ENCODE data around the gene ATG2A.

Gene ATG2A

DNA sequence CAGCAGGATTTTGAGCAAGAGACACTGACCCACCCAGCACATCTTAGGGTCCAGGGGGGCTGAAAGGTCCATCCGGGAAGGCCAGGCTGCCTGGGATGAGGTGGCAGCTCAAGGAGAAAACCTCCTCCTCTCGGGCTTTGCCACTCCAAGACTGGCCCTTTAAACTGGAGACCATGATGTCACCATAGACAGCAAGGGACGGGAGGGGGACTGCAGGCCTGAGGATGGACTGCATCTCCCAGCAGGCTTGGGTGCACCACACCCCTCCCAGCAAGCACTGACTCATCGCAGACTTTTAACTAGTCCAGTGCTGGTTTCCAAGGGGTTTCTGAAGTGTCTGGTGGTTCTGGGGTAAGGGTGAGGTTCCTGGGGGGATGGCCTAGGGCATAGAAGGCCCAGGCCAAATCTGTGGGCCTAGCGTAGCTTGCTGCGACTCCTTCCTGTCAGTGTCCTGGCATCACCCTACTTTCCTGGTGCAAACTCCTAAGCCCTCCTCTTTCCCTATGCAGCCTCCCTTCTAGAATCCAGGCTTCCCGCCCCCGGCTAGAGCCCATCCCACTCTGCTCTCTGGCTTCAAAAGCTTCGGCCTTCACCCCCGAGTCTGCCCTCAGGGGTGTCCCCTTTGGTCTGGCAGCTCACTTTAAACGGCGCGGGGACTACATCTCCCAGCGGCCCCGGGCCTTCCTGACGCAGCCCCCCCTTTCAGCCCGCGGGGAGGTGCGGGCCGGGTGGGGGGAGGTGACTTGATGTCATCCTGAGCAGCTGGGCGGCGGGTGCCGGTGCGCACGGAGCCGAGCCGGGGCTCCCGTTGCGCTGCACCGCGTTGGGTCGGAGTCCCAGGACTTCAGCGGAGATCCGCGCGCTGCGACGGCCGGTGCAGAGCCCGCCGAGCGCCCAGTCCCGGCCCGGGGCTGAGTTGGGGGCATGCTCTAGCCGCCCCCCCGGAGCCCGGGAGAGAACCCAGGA, 7.2 kb upstream of the ATG2A start, which contains the start of gene PPP2R5B:
Gene PPP2R5B, plus strand, starts transcription at position 746 of the 966 bp plus-strand sequence. CDS start 1,046 bp downstream, outside the sequence.
- peak; percentile 92 for DNase-seq

DNA sequence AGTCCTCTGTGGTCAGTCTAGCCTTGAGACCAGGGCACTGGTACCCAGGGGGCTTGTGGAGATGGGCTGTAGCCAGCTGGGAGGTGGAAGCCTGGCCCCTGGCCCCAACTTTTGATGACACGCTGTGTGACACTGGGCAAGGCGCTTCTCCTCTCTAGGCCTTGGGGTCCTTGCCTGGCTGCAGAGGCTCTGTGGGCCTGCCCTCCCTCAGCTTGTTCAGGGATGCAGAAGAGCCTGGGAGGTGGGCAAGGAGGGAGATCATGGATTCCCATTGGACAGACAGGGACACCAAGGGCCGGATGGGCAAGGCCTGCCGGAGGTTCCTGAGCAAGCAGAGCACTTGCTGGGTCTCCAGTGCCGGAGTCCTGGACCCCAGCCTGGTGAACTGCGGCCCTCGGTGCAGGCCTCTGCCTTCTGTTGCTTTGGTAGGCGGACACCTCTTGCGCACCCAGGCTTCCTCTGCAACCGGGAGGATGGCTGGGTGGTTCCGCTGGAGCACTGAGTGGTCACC, 6.2 kb upstream of the ATG2A start:
- no peak for DNase-seq

DNA sequence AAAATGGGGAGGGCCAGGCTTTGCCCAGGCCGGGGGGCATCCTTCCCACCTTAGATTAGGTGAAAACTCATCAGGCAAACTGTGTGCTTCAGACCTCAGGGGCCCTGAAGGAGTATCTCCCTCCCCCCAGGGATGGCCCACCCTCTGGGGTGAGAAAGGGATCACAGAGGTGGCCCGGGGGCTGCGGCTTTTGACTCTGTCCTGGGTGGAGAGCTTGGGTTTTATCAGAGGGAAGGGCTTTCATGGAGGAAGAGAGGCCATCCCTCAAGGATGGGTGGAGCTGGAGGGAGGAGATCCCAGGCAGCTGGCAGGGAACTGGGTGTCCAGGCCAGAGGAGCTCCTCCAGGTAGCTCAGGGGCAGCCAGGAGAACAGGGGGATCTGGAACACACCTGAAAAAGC, 4.4 kb upstream of the ATG2A start:
- DNase-seq = no peak

DNA sequence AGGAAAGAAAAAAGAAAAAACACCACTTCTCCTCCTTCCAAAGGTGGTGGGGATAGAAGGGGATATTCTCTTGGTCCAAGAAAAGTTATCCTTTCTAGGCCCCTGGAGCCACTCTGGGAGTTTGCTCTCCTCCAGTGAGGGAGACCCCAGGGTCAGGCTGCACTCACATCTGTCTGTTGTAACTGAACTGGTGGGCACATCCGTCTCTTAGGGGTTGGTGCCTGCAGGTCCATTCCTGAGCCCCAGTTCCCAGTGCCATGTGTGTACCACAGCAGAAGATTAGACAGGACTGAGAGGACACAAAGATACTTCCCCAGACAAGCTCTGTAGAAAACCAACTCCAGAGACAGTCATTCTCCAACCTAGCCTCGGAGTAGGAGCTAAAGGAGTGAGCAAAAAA, 3.1 kb upstream of the ATG2A start:
- no peak for DNase-seq

DNA sequence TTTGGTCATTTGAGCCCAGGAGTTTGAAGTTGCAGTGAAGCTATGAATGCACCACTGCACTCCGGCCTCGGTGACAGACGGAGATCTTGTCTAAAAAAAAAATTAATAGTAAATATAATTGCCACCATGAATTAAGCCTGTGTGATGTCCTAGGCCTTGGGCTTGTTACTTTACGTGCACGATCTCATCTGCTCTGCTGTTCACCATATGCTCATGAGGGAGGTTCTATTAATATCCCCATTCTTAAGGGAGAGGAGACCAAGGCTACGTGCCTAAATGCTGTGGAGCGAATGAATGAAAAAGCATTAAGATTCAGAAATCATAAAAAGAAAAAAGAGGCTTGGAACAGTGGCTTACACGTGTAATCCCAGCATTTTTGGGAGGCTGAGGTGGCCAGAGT, 2.6 kb upstream of the ATG2A start:
- no peak for DNase-seq

DNA sequence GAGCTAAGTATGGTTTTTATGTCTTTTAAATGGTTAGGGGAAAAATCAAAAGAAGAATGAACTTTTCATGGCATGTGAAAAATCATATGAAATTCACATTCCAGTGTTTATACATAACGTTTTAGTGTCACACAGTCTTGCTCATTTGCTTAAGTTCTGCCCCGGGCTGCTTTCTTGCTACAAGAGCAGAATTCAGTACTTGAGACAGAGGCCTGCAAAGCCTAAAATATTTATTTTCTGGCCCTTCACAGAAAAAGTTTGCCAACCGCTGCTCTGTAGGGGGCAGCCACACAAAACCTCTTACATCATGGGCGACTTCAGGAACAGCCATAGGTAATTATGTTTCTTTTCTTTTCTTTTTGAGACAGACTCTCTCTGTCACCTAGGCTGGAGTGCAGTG, 1.0 kb upstream of the ATG2A start:
- DNase-seq = no peak

DNA sequence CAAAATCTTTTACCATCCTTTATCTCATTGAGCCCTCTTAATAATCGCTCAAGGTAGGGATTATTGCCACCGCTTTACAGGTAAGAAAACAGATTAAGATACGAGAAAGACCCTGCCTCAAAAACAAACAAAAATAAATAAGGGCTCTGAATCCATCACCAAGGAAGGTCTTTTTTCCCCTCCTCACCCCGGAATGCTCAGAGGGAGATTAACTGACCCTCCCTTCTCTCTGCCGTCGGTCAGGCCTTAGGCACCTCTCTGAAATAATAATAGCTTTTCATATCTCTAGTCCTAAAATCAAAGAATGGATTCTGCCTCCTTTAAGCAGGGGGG, 620 bp upstream of the ATG2A start:
- DNase-seq = no peak

DNA sequence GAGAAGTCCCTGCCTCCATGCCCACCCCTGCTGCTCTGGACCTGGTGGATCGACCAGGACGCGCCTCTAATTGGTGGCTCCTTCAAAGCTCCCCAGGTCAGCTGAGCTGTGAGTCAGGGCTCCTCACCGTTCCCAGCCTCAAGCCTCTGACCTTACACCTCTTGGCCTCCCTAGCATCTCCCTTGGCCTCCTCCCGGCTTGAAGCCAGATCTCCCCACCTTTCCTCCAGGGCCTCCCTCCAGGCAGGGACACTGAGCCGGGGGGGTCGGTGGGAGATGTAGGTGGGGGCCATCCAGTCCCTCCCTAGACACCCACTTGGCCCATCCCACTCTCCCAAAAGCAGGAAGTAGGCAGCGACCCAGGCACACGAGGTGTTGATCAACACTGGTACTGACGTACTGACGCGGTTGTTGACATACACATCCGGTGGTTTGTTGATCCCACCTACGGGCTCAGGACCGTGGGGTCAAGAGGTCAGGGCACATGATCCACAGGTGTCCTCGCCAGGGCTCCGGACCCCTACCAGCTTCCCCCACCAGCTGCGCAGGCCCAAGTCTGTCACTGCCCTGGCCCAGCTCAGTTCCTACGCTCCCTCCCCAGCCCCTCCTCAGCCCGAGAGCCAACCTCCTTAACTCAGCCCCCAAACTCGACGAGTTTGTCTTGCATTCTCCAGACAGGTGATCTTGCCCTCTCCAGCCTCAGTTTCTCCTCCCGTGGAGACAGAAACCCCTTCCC, 802 bp downstream of the ATG2A start:
- no peak for DNase-seq

DNA sequence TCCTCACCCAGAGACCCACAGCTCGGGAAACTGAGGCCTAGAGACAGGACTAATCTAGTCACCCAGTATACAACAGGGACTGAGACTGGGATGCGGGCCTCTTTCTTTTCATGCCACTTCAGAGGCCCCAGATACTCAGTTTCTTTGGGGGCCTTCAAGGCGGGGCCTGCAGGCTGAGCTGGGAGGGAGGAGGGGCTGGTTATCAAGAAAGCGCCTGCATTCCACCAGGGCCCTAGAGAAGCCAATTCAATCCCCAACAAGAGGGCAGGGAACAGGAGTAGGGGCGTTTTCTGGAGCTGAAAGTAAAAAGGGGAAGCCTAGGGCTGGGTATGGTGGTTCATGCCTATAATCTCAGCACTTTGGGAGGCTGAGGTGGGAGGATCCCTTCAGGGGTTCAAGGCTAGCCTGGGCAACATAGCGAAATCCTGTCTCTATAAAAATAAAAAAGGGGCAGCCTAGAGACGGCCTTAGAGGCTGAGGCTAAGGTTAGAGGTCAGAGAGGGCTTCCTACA, 1.6 kb downstream of the ATG2A start:
- no peak for DNase-seq

DNA sequence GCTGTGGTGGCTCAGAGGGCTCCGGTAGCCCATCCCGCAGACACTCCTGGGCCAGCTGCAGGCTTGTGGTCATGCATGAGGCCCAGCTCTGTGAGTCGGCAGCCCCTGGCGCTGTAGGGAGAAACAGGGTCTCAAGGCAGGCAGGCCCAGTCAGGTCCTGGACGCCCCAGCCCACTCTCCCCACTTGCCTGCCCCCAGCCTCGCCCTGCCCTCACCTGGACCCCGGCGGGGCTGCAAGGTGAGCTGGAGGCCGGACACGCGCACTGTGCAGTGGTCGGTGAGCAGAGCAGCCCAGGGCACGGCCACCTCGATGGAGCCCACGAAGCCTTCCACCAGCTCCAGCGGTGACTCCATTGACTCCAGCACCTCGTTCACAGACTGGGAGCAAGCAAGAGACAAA, 2.9 kb downstream of the ATG2A start:
- DNase-seq = no peak

DNA sequence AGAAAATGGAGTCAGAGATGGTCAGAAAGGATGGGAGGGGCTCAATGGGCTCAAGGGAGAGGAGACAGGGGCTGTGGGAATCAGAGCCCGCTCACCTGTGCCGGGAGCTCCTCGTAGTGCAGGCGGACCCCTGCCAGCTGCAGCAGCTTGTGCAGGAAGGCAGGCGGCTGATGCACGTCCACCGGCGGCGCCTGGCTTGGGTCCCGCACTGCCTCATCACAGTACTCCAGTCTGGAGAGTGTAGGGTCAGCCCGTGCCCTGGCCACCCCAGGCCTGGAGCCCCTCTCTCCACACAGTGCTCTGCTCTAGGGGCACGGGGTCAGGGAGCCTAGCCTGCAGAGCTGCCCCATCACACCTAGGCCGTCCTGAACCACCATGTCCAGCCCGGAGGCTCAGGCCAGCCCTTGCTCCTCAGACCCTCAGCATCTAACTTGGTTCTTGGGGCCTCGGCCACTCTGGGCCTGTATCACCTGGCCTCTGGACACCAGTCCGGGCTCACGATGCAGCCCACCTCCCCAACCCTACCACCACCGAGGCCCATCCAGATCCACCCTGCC, 3.8 kb downstream of the ATG2A start:
- DNase-seq = no peak

DNA sequence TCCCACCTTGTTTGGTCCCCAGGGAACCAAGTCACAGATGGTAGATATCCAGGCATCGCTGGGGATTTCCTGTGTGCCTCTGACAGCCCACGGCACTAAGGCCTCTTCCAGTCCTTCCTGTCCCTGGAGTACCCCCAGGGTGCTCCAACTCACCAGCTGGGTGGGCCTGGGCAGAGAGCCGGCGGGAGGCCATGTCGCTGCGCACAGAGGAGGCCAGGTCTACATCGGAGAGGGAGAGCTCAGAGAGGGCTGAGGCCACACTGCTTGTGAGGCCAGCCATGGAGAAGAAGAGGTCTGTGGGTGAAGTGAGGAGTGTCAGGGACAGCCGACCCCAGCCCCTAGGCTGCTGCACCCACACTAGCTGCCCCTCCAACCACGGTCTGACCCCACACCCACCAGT, 5.3 kb downstream of the ATG2A start:
- DNase-seq = no peak

DNA sequence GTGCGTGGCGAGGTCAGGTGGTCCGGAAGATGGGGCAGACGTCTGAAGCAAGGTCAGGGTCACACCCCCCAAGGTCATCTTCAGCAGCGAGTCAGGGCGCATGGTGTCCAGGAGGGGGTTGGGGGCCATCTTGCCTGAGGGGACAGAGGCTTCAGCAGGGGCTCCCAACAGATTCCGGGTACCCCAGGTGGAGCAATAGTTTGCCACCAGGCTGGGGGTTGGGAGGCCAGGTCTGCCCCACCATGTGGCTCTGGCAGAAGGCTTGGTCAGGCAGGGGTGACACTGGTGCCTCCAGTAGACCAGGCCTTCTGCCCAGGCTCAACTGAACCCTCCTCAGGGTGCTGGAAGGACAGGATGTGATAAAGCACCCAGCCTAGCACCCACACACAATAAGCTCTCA, 5.9 kb downstream of the ATG2A start:
- no peak for DNase-seq

DNA sequence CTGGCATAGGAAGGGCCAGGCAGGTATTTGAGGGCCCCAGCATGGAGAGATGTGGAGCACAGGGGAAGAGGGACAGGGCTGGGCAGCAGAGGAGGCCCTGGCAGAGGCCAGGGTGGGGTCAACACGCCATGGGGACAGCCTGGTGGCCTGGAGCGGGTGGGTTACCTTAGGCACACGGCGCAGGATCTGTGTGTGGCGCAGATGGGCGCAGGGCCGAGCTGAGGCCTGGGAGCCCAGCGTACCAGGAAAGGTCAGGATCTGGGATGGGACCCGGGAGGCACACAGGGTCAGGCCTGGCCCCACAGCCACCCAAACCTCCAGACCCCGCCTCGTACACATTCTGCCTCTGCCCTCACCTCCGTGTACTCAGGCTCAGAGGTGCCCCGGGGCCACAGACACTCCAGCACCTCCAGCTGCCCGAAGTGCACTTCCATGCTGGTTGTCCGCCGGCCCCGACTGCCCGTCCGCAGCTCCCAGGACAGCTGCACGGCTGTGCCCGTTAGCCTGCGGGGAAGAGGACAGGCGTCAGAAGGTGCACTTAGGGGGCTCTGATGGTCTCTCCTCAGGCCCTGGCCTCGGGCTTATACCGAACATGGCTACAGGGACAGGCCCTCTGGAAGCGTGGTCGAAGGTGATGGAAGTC, 6.4 kb downstream of the ATG2A start:
- no peak for DNase-seq

DNA sequence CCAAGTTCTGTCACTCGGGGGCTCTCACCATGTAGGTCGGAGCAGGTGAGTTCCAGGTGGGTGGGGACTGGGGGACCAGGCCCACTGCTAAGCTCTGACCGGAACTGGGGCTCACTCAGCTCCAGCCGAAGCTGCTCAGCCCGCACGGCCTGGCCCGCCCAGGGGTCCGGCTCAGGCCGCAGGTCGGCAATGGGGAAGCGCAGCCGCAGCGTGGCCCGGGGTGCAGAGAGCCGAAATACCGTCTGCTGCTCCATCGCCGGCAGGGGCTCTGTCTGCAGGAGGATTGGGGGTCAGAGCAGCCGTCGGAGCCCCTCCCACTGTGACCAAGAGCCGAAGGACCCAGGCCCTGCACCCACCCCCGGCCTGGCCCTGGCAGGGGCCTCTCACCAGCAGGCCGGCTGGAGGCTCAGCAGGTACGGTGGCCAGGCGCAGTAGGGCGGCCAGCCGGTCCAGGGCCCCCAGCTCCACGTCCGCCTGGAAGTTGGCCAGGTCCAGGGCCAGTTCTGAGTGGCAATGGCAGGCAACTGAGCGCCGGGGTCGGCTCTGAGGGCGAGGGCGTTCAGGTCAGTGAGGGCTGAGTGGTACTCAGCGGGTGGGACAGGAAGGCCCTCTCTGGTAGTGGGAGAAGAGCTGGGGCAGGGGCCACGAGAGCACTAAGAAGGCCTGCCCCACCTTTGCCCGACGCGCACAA, 7.2 kb downstream of the ATG2A start:
- DNase-seq = no peak

DNA sequence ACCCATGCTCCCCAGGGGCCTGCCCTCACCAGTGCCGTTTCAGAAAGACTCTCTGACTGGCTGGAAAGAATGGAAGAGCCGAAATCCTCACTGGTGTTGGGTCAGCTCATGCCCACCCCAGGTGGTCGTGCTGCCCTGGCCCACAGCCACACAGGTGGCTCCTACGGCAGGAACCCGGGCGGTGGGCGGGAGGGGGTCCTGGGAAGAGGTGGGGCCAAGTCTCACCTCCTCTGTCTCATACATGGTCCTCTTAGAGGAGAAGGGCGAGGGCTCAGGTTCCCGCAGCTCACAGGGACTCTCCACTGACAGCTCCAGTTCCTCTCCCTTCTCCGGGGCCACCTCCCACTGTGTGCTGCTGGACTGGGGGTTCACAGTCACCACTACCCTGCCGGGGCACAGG, 8.2 kb downstream of the ATG2A start:
- no peak for DNase-seq

DNA sequence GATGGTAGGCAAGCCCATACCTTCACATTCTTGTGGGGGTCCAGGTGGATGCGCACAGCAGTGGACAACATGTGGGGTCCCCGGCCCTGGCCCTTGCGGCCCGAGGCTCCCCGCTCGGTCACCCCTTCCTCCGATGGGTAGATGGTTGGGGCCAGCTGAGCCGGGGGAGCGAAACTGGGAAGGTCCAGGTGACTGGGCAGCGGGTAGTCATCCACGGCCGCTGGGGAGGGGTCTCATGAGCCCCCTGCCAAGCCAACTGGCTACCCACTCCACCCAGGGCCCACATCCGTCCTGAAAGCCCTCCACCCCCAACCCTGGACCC, 10.7 kb downstream of the ATG2A start:
- no peak for DNase-seq

DNA sequence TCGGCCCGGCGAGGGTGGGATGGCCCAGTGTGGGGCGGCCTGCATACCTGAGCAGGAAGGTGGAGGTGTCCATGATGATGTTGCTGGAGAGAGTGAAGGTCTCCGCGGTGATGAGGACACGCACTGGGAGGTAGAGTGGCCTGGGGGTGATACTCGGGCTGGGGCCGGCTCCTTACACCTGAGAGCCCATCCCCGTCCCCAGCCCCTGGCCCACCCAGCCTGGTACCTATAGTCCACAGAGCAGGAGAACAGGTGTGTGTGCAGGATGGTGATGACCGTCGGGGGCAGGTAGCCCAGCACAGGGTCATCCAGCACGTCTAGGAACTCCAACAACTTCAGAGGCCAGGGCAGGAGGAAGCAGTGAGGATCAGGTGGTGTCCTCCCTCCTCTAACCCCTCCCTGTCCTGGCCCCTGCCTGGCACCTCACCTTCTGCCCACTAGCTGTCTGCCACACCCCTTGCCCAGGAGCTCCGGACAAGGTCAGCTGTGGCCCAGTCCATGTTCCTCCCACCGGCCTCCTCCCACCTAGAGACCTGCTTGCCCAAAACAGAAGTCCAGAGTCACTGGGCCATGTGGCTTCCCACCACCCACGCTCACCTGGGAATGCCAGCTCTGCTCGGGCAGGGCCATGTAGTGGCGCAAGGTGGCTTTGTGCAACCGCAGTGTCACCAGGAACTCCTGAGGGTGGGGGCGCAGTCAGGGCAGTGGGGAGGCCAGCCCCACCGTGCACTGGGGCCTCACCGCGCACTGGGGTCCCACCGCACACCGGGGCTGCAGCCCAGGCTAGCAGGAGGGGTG, 11.3 kb downstream of the ATG2A start:
- DNase-seq = no peak

DNA sequence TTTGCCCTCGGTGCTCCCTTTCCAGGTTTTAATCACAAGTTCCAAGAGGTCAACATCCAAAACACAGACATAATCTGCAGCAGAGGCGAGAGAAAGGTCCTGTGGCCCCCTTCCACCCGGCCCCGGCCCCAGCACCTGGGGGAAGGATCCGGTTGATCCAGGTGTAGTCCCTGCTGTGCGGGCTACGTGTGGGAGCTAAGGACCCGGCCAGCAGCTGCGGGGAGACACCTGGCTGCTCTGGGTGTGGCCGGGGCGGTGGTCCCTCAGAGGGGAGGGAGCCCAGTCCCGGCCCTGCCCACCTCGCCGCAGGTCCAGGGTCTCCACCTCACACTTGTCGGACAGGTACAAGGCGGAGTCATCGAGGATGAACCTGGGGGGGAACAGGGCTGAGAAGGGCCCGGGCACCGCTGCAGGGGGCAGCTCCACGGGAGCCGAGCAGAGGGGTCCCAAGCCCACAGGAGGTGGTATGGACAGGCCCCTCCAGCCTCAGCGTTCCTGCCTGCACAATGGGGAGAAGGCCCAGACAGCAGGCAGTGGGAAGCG, 13.6 kb downstream of the ATG2A start:
- no peak for DNase-seq

DNA sequence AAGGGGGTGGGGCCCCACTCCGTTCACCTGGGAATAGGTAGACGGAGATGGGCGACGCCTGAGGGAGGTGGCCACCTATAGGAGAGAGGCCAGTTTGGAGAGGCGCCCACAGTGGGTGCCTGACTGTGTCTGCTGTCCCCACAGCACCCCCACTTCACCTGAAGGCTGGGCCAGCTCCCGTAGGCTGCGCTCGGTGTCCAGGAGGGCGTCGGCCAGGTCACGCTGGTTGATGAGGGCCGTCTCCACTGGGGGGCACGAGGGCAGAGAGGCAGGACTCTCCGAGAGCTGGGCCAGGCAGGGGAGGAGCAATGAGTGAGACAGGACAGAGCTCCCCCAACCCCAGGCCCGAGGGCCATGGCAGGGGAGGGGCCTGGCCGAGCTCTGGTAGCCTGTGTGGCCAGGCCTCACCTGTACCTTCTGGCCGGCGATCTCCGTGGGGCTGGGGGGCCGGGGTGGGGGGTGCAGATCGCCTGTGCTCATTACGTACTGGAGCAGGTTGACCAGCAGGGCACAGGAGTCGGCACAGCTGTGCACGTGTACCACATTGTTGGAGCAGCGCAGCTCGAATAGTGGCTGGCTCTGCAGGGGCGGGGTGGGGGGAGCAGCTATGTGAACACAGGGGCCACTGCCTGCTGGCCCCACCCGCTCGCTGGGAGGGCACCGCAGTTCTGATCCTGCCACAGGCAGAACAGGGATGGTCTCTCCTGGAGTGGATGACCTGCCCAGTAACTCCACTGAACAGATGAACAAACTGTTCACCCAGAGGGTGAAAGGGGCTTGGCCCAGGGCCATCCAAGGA, 14.7 kb downstream of the ATG2A start:
- no peak for DNase-seq

Data from right forelimb (tissue), 1 donor.